HT-29 (cell line): ENCODE results near the gene SAPCD2. TPM values are rescaled to one million over a fixed set of nuclear protein-coding genes. Genes with fewer than 3 reads are reported as not detected.

Experiments
- DNase-seq: peaks from one replicate; pipeline ENCODE4 v3.0.0-alpha.2; 2015; ENCODE audit warnings: low spot score
- small RNA-seq: library from RNA; depleted of rRNA; stranded (forward); fragments of <200 nt; gene quantifications from one replicate; pipeline ENCODE3, GENCODE V24; 2014
- total RNA-seq: library from RNA; depleted of rRNA; stranded (reverse); fragments of >200 nt; shearing (Covaris generic); gene quantifications from 2 replicates; pipeline ENCODE4 v1.2.3, GENCODE V29; 2014; rRNA removed

Gene SAPCD2
- total RNA-seq, 1 experiment from 2014 or later, result 217 TPM

- DNase-seq, result no peak
Measured at GRCh38 chr9:137019891-137020683, 50.3 kb downstream of the SAPCD2 start.

DNA sequence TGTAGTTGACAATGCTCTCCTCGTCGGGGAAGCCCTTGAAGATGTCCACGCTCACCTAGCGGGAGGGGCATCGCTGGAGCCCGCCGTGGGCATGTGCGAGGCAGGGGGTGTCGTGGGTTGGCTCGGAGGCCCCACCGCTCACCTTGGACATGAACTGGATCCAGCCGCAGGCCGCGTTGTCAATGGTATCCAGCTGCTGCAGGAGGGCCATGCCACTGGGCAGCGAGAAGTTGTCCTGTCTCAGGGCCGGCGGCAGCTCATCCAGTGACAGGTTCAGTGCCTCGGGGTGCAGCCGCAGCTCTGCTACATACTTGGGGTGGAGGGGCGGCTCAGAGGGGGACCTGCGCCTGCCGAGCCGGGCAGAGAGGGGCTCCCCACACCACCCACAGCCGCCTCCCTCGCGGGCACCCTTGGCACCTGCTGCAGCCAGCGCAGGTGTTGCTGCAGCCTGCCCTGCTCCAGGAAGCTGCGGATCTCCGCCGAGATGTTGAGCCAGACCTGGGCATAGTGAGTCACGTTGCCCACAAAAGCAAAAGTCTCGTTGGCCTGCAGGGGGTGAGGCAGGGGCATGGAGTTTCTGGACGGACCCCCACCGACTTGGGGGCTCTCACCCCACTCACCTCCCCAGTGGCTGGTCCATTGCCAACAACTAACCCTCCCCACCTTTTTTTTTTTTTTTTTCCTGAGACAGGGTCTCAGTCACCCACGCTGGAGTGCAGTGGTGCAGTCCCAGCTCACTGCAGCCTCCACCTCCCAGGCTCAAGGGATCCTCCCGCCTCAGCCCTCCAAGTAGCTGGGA, 51.4 kb downstream of the SAPCD2 start:
- no peak for DNase-seq

DNA sequence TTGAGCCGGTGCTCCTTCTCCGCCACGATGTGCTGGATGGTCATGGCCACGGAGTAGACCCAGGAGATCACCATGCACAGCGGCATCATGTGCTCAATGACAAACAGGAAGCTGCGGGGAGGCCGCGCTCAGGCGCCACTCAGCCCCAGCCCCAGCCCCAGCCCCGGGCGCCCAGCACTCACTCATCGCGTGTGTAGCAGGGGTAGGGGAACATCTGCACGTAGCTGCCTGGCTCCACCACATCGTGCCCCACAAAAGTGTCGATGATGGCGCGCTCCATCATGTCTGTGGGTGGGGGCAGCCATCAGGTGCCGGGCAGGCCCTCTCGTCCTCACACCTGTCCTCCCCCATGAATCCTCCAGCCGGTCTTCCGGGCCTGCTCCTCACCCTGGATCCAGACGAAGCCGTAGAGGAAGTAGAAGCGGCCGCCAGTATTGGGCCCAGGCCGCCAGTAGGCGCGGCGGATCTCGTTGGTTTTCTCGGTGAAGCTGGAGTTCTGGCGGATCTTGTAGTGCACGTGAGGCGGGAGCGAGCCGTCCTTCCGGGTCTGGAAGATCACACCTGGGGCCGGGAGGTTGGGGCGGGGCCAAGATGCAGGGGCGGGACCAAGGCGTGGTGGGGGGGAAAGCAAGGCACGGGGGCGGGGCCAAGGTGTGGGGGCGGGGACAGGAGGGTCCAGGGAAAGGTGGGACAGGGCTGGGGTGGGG, 52.4 kb downstream of the SAPCD2 start:
- no peak for DNase-seq

DNA sequence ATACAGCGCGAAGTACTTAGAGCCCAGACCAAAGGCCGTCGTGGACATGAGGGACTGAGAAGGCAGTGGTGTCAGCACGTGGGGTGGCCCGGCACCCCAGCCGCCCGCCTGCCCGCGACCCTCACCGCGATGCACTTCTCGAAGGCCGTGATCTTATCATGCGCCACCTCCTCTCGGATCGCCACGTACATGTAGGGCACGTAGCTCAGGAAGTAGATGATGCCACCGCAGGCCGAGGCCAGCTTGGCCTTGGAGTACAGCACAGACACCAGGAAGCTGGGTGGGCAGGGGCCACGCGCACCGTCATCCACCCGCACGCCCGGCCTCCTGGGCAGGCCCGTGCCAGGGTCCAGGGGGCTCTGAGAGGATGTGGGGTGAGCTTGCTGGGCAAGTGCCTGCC, 53.3 kb downstream of the SAPCD2 start:
- DNase-seq, result no peak

DNA sequence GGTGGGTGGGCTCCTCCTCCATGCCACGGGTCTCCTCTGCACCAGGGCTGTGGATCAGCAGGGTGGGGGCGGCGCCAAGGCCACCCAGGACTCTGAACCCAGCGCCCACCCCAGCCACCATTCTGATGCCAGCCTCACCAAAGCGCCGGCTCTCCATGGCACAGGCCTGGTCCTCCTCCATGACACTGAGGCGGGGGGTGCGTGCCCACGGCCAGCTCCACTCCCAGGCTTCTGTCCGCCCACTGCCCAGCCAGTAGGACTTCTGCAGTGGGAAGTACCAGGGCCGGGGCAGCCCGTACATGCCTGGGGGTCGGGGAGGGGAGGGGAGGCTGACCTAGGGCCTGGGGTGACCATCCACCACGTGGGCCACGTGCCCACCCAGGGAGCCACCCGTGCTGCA, 53.9 kb downstream of the SAPCD2 start:
- no peak for DNase-seq

DNA sequence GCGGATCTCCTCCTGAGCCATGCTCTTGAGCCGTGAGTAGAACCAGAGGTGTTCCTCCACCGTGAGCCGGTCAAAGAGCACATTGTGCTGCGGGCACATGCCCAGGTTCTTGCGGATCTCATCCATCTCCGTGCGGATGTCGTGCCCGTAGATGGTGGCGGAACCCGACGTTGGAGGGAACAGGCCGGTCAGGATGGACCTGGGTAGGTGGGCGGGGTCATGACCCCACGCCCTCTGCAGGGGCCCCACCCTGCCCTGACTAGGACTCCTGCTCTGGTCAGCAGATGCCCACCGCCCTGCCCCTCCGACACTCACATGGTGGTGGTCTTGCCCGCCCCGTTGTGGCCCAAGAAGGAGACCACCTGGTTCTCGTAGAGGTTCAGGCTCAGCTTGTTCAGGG, 54.4 kb downstream of the SAPCD2 start:
- DNase-seq, result no peak

DNA sequence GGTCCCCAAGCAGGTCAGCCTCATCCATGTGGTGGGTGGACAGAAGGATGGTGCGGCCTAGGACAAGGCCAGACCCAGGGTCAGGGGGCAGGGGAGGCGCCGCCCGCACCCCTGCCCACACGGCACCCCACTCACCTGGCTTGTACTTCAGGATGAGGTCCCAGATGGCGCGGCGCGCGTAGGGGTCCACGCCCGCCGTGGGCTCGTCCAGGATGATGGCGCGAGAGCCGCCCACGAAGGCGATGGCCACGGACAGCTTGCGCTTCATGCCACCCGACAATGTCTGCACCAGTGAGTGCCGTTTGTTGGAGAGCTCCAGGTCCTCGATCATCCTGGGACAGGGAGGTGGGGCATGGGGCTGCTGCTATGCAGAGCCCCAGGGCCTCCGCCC, 54.8 kb downstream of the SAPCD2 start:
- no peak for DNase-seq

- DNase-seq, result no peak
Measured at GRCh38 chr9:137014776-137015539, 55.4 kb downstream of the SAPCD2 start.

DNA sequence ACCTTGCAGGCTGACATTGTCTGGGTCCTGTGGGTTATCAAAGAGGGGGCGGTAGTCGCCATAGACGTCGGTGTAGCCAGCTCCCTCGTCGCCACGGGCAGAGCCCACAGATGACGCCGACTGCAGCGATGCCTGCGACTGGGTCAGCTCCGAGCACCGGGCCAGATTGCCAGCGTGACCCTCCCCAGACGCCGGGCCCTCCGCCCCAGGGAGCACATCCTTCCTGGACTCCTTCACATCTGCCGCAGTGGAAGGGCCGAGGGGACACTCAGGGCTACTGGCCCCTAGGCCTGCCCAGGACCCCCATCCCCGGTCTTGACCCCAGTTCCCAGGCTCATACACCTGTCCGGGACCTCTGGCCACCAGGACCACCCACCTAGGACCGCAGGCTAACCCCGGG, 56.2 kb downstream of the SAPCD2 start:
- no peak for DNase-seq

- no peak for DNase-seq
Measured at GRCh38 chr9:137013571-137013940, 56.8 kb downstream of the SAPCD2 start.

DNA sequence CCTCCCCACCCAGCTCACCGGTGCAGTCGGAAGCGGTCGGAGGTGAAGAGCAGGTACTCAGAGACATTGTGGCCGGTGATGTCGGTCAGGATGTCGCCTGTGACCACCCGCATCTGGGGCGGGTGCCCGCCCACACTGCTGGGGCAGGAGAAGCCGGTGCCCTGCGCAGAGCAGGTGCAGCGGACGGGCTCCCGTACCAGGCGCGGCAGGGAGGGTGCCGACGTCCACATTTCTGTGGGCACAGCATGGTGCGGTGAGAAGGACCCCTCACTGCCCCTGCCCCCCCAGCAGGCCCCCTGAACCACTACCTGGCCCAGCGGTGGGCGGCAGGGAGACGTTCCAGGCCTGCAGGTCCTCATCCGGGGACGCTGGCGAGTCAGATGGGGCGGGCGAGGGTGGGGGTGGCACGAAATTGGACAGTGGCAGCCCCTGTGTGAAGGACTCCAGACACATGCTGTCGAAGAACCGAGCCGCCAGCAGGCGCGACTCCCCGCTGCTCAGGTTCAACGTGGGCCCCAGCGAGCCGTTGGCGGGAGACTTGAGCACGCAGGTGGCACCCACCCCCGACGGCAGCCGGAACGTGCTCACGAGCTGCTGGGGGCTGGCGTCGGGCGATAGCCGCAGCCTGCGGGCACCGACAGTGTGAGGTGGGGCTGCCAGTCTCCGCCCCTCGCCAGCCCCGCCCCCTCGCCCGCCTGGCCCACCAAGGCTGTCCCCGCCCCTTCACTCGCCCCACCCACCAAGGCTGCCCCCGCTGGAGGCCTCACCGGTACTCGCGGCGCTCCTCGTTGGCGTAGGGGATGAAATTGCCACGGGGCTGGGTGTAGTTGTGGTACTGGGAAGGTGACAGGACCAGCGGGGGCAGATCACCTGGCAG, 57.4 kb downstream of the SAPCD2 start:
- DNase-seq, result no peak

Small RNA genes lying within 50 kb of the gene (small RNA-seq; reads per million reads assigned to genes)
- gene RF00153, result not detected

Other genes with a start within 250 kb of the SAPCD2 start
- gene AJM1, start 228.1 kb downstream of the SAPCD2 start, total RNA-seq, result 9.0 and 9.4 TPM in 2 replicates
- gene PHPT1, start 221.1 kb downstream of the SAPCD2 start, total RNA-seq, result 230 and 232 TPM in 2 replicates
- 14.9 and 29.8 TPM in 2 replicates for gene MAMDC4, start 218.2 kb downstream of the SAPCD2 start, total RNA-seq
- gene EDF1, start 204.2 kb downstream of the SAPCD2 start, total RNA-seq, result 428 and 484 TPM in 2 replicates
- gene TRAF2, start 184.0 kb downstream of the SAPCD2 start, total RNA-seq, result 36.4 and 36.7 TPM in 2 replicates
- gene FBXW5, start 125.8 kb downstream of the SAPCD2 start, total RNA-seq, result 379 and 389 TPM in 2 replicates
- gene C8G, start 125.3 kb downstream of the SAPCD2 start, total RNA-seq, result 0.71 and 2.6 TPM in 2 replicates
- gene LCN12, start 118.3 kb downstream of the SAPCD2 start, total RNA-seq, result 0.58 and 0.94 TPM in 2 replicates
- gene PTGDS, start 93.1 kb downstream of the SAPCD2 start, total RNA-seq, result not detected in 2 replicates
- gene LCNL1, start 87.6 kb downstream of the SAPCD2 start, total RNA-seq, result not detected in 2 replicates
- gene PAXX, start 78.1 kb downstream of the SAPCD2 start, total RNA-seq, result 169 and 179 TPM in 2 replicates
- 17.0 and 24.1 TPM in 2 replicates for gene CLIC3, start 74.0 kb downstream of the SAPCD2 start, total RNA-seq
- gene ABCA2, start 42.3 kb downstream of the SAPCD2 start, total RNA-seq, result 92.6 and 99.9 TPM in 2 replicates
- gene FUT7, start 38.5 kb downstream of the SAPCD2 start, total RNA-seq, result 0.36 and 0.42 TPM in 2 replicates
- 59.9 and 84.3 TPM in 2 replicates for gene NPDC1, start 24.4 kb downstream of the SAPCD2 start, total RNA-seq
- 2.5 and 2.7 TPM in 2 replicates for gene ENTPD2, start 16.5 kb downstream of the SAPCD2 start, total RNA-seq
- 3.7 and 5.3 TPM in 2 replicates for gene UAP1L1, start 7.0 kb upstream of the SAPCD2 start, total RNA-seq
- gene MAN1B1, start 16.4 kb upstream of the SAPCD2 start, total RNA-seq, result 82.2 and 104 TPM in 2 replicates
- gene DPP7, start 44.2 kb upstream of the SAPCD2 start, total RNA-seq, result 290 and 324 TPM in 2 replicates
- 0.39 and 3.0 TPM in 2 replicates for gene GRIN1, start 68.6 kb upstream of the SAPCD2 start, total RNA-seq
- gene LRRC26, start 99.5 kb upstream of the SAPCD2 start, total RNA-seq, result 0.43 and 0.44 TPM in 2 replicates
- gene TMEM210, start 101.5 kb upstream of the SAPCD2 start, total RNA-seq, result not detected in 2 replicates
- gene ANAPC2, start 118.0 kb upstream of the SAPCD2 start, total RNA-seq, result 60.6 and 64.0 TPM in 2 replicates
- 184 and 208 TPM in 2 replicates for gene SSNA1, start 118.1 kb upstream of the SAPCD2 start, total RNA-seq
- 63.1 and 66.3 TPM in 2 replicates for gene TPRN, start 130.2 kb upstream of the SAPCD2 start, total RNA-seq
- gene TMEM203, start 135.1 kb upstream of the SAPCD2 start, total RNA-seq, result 44.7 and 51.5 TPM in 2 replicates
- gene NDOR1, start 135.1 kb upstream of the SAPCD2 start, total RNA-seq, result 19.0 and 23.9 TPM in 2 replicates
- 0.55 and 1.7 TPM in 2 replicates for gene RNF208, start 151.7 kb upstream of the SAPCD2 start, total RNA-seq
- gene CYSRT1, start 154.6 kb upstream of the SAPCD2 start, total RNA-seq, result 1.6 and 2.4 TPM in 2 replicates
- 0.38 TPM in 1 of 2 replicates, not detected in the other for gene RNF224, start 156.9 kb upstream of the SAPCD2 start, total RNA-seq
- 0.15 TPM in 1 of 2 replicates, not detected in the other for gene SLC34A3, start 160.3 kb upstream of the SAPCD2 start, total RNA-seq
- 607 and 627 TPM in 2 replicates for gene TUBB4B, start 170.7 kb upstream of the SAPCD2 start, total RNA-seq
- gene STPG3, start 180.7 kb upstream of the SAPCD2 start, total RNA-seq, result not detected in 2 replicates
- 111 and 115 TPM in 2 replicates for gene NELFB, start 184.8 kb upstream of the SAPCD2 start, total RNA-seq
- gene TOR4A, start 207.2 kb upstream of the SAPCD2 start, total RNA-seq, result 210 and 226 TPM in 2 replicates
- 107 and 116 TPM in 2 replicates for gene NRARP, start 231.7 kb upstream of the SAPCD2 start, total RNA-seq